GM19351 (cell line): ENCODE results near the gene WNT10A.
A peak's percentile ranks its signal among the peaks of the same experiment; 100 is the strongest.

Experiments used
- ATAC-seq: cut with Tn5 transposase; IDR thresholded peaks from one replicate; pipeline ENCODE4 v1.9.1; 2021; ENCODE audit warnings: mild to moderate bottlenecking, moderate library complexity; ENCODE audit not compliant: unreplicated experiment

WNT10A gene

GRCh38 chr2:218876562-218877219 lies 4.0 kb upstream of the WNT10A start:
- no peak for ATAC-seq

- no peak for ATAC-seq
Measured at GRCh38 chr2:218877331-218877730, 3.3 kb upstream of the WNT10A start.

- ATAC-seq: no peak
Measured at GRCh38 chr2:218877891-218878290, 2.8 kb upstream of the WNT10A start.

- no peak for ATAC-seq
Measured at GRCh38 chr2:218878486-218878885, 2.2 kb upstream of the WNT10A start.

- ATAC-seq: no peak
Measured at GRCh38 chr2:218878926-218879761, 1.5 kb upstream of the WNT10A start.

- ATAC-seq: peak; percentile 1
Measured at GRCh38 chr2:218879776-218880101, 913 bp upstream of the WNT10A start.

GRCh38 chr2:218880859-218881594 lies 375 bp downstream of the WNT10A start:
- no peak for ATAC-seq

- no peak for ATAC-seq
Measured at GRCh38 chr2:218881744-218882460, 1.2 kb downstream of the WNT10A start.

GRCh38 chr2:218882461-218882816 lies 1.8 kb downstream of the WNT10A start:
- ATAC-seq: no peak

GRCh38 chr2:218882866-218883366 lies 2.3 kb downstream of the WNT10A start:
- no peak for ATAC-seq

GRCh38 chr2:218883491-218884490 lies 3.1 kb downstream of the WNT10A start:
- no peak for ATAC-seq

GRCh38 chr2:218884519-218884918 lies 3.9 kb downstream of the WNT10A start:
- no peak for ATAC-seq

- ATAC-seq: peak; percentile 70
Measured at GRCh38 chr2:218885981-218886947, 5.6 kb downstream of the WNT10A start.

- no peak for ATAC-seq
Measured at GRCh38 chr2:218887079-218887478, 6.4 kb downstream of the WNT10A start.

GRCh38 chr2:218888341-218888740 lies 7.7 kb downstream of the WNT10A start:
- no peak for ATAC-seq

GRCh38 chr2:218889937-218890336 lies 9.3 kb downstream of the WNT10A start:
- ATAC-seq: no peak

GRCh38 chr2:218890369-218890768 lies 9.7 kb downstream of the WNT10A start:
- ATAC-seq: no peak

- no peak for ATAC-seq
Measured at GRCh38 chr2:218891275-218892135, 10.9 kb downstream of the WNT10A start.
